ENCODE data around the gene ARHGEF4. TPM values are rescaled to one million over a fixed set of nuclear protein-coding genes. Genes with fewer than 3 reads are reported as not detected.

ARHGEF4 gene
- total and polyA plus RNA-seq, 2 experiments from 2014 or later = 26.0 to 82.2 TPM

DNA sequence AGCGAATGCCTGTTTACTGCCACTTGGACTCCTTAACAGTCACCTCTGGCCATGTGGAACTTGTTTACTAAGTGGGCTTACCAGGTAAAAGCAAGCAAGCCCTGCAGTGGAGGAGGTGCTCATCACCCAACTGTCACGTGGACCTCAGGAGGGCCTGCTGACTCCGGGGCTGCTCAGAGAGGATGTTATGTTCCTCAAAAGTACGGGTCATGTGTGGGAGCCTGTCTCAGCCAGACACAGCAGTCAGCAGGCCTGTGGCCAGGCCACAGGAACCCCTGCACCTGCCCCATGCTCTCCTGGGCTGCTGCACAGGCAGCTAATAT, 45.1 kb upstream of the ARHGEF4 start:
- Histone ChIP-seq H3K27ac (no peak overlapping the region), H3K4me3 (no peak overlapping the region), H3K4me1 (ENCODE audit: low read depth) (no peaks in the 10 kb centered on the region), H3K9me3 (ENCODE audit: low read depth) (no peaks in the 10 kb centered on the region), H3K36me3 (no peaks in the 10 kb centered on the region), H3K27me3 (no peaks in the 10 kb centered on the region)
- no peak for DNase-seq (ENCODE audit: low read depth in 1 of 2, low spot score in 1 of 2)
- TF ChIP-seq, protein P1, sequence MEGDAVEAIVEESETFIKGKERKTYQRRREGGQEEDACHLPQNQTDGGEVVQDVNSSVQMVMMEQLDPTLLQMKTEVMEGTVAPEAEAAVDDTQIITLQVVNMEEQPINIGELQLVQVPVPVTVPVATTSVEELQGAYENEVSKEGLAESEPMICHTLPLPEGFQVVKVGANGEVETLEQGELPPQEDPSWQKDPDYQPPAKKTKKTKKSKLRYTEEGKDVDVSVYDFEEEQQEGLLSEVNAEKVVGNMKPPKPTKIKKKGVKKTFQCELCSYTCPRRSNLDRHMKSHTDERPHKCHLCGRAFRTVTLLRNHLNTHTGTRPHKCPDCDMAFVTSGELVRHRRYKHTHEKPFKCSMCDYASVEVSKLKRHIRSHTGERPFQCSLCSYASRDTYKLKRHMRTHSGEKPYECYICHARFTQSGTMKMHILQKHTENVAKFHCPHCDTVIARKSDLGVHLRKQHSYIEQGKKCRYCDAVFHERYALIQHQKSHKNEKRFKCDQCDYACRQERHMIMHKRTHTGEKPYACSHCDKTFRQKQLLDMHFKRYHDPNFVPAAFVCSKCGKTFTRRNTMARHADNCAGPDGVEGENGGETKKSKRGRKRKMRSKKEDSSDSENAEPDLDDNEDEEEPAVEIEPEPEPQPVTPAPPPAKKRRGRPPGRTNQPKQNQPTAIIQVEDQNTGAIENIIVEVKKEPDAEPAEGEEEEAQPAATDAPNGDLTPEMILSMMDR (IDR thresholded peaks at IDR 0.05; ENCODE audit: low read depth, low read length) = no peak

DNA sequence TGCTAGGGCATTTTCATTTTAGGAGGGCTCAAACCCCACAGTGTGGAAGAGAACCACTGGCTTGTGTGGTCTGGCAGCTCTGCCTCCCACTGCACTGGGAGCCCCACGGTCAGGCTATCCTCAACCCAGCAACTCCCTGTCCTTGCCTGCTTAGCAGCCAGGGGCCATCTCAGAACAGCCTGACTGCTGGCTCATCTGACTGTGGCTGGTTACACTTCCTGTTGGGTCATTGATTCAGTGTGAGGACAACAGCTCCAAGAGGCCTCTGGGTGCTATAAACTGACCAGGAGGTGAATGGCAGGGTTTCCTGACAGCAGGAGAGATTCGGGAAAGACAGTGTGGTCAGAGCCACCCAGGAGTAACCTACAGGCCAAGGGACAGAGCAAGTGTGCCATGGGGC, 41.3 kb upstream of the ARHGEF4 start:
- Histone ChIP-seq H3K4me1 (ENCODE audit: low read depth) (peaks cover 2% of the 10 kb centered on the region), H3K27me3 (peaks cover 9% of the 10 kb centered on the region), H3K27ac (no peak overlapping the region), H3K4me3 (no peak overlapping the region), H3K9me3 (ENCODE audit: low read depth) (no peaks in the 10 kb centered on the region), H3K36me3 (no peaks in the 10 kb centered on the region)
- DNase-seq (ENCODE audit: low read depth in 1 of 2, low spot score in 1 of 2) = no peak
- TF ChIP-seq, protein P1 (IDR thresholded peaks at IDR 0.05; ENCODE audit: low read depth, low read length) = no peak

DNA sequence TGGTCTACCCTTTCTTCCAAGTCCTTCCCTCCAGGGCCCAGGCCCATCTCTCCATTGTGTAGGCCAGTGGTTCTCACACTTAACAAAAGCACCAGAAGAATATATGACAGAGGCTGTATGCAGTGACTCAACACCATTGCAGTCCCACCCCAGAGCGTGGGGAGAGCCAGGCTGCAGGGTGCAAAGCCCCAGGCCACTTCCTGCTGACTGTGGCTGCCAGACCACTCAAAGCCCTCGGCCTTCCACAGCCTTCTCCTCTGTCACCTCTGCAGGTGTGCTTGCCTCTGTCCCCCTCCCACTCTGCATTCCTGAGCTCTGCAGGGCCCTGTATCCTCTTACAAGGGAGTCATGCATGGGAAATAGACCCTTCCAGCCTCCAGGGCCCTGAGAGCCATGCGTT, 40.4 kb upstream of the ARHGEF4 start:
- Histone ChIP-seq H3K27ac (no peak overlapping the region), H3K9me3 (ENCODE audit: low read depth) (no peaks in the 10 kb centered on the region), H3K36me3 (no peaks in the 10 kb centered on the region), H3K4me3 (no peak overlapping the region), H3K27me3 (peaks cover 9% of the 10 kb centered on the region), H3K4me1 (ENCODE audit: low read depth) (peaks cover 2% of the 10 kb centered on the region)
- no peak for DNase-seq (ENCODE audit: low read depth in 1 of 2, low spot score in 1 of 2)
- TF ChIP-seq, protein P1 (IDR thresholded peaks at IDR 0.05; ENCODE audit: low read depth, low read length) = no peak

DNA sequence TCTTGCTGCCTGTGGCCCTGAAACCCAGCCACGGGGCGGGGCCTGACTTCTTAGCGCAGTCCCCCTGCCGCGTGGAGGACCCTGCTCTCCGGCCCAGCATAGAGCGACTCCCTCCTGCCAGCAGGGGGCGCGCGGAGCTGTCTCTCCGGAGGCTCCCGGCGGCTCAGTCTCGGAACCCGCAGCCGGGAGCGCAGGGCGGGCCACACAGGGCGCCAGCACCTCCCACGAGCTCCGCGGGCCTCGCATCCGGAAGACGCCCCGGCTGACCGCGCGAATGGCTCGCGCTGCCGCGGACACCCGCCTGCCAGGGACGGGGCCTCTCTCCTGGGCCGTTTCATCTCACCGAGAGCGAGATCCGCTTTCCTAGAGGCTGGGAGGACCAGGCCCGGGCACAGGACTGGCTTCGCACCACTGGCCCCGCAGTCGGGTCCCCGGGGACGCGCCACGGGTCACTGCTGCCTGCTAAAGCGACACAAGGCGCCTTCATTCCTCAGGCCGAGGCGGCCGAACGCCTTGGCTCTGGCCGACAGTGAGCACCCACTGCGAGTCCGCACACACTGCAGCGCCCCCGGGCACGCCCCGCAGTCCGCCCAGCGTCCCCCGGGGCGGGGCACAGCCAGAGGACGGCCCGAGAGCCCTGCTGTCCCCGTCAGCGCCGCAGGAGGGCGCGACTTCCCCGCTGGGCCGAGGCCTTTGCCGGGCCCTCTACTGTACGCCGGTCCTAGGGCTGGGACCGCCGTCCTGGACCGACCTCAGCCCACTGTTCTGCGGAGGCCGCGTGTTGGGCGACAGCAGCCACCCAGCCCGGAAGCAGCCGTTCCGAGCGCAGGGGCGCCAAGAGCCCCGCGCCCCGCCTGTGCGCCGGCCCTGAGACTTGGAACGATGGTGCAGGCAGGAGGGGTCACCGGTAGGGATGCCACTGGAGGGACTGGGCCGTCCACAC, 39.0 kb upstream of the ARHGEF4 start:
- TF ChIP-seq, protein P1 (IDR thresholded peaks at IDR 0.05; ENCODE audit: low read depth, low read length) = peak; percentile 90
- Histone ChIP-seq H3K27ac (no peak overlapping the region), H3K4me1 (ENCODE audit: low read depth) (peaks cover 2% of the 10 kb centered on the region), H3K36me3 (no peaks in the 10 kb centered on the region), H3K27me3 (peaks cover 9% of the 10 kb centered on the region), H3K4me3 (peak overlapping the region; percentile 61), H3K9me3 (ENCODE audit: low read depth) (no peaks in the 10 kb centered on the region)
- DNase-seq (ENCODE audit: low read depth in 1 of 2, low spot score in 1 of 2) = peak; percentile 94 to 96

DNA sequence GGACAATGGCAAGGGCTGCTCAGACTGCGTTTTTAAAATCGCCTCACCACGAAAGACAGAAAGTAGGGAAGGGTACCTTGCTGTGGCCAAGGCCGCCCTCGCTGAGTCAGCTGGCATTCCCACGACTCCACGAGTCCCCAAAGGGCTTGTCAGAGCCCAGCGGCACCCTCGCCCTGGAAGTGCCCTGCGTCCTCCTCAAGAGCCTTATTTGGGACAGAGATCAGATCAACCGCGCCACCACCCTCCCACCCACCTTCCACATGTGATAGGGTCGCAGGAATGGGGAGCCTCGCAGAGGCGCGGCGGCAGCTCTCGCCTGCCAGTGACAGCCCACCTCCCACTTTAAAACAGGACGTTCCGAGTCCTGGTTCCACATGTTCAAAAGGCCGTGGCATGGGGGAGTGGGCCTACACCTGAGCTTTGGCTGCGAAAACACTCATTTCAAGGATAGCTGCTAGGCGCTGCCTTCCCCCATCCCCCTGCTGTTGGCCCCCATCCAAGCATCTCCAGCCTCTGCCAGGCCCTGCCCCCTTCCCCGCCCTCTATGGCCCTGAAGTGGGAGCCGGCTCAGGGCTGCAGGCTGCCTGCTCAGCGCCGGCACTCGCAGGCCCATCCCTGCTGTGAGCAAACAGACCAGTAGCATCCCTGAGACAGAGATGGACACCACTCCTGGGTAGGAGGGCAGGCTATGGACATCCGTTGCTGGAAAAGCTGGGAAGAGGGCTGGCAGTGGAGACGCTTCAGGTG, 38.1 kb upstream of the ARHGEF4 start:
- H3K4me3 ChIP-seq = peak overlapping the region; percentile 61
- H3K36me3 ChIP-seq = no peaks in the 10 kb centered on the region
- DNase-seq (ENCODE audit: low read depth in 1 of 2, low spot score in 1 of 2) = peak; percentile 70 to 78
- TF ChIP-seq, protein P1 (IDR thresholded peaks at IDR 0.05; ENCODE audit: low read depth, low read length) = no peak
- no peak overlapping the region for H3K27ac ChIP-seq
- peaks cover 2% of the 10 kb centered on the region for H3K4me1 ChIP-seq (ENCODE audit: low read depth)
- peaks cover 9% of the 10 kb centered on the region for H3K27me3 ChIP-seq
- no peaks in the 10 kb centered on the region for H3K9me3 ChIP-seq (ENCODE audit: low read depth)
